ENCODE results near the gene CNTNAP2.

Gene CNTNAP2

DNA sequence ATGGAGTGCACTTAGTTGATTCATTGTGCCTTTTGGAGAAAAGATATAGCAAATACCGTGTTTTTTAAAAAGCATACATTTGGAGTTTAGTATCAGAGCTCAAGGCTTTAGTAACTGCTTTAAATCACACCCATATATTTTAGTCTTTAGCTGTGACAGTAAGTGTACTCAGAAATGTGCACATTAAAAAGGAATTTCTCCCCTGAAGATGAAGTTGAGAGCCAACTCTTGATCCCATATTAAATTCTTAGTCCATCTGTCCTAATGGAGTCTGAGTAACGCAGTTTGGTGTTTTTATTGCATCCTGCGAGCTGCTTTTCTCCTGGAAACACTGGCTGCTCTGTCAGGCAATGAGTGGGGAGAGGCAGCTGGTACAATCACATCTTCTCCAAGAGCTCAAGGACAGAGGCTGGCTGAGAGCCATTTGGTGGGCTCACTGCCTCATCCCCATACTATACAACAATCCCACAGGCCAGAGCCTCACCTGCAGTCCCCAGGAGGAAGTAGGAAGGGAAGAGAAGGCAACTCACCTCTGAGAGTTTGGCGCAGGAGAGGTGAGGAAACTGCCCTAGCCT is 2000.3 kb downstream of the CNTNAP2 start:
- Histone ChIP-seq H3K36me3 (no peaks in the 10 kb centered on the region), H3K4me3 (no peak overlapping the region), H3K27me3 (no peaks in the 10 kb centered on the region), H3K9ac (no peak overlapping the region), H3K9me3 (no peaks in the 10 kb centered on the region), H3K4me1 (peaks cover 24% of the 10 kb centered on the region), H3K27ac (no peak overlapping the region), H4K20me1 (no peaks in the 10 kb centered on the region), H3K4me2 (no peak overlapping the region)
- TF ChIP-seq Cebpa-rat (IDR thresholded peaks at IDR 0.05): no peak

DNA sequence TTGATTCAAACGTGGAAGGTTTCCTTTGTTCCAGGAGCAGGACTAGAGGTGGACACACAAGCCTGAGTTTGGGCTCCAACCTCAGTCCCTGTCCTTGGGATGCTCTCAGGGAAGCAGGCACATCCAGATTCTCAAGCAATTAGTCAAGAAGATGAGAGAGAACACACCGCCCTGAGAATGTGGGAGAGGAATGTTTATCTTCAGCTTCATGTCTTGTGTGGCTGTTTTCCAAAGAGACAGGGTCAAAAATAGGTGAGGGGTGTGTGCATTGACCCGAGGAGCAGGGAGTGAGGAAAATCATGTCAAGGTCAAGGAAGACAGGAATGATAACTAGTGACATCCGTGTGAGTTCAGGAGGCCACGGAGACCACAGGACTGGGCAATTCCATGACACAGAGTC is 2001.8 kb downstream of the CNTNAP2 start:
- Histone ChIP-seq H3K4me2 (no peak overlapping the region), H3K27me3 (no peaks in the 10 kb centered on the region), H4K20me1 (no peaks in the 10 kb centered on the region), H3K4me3 (no peak overlapping the region), H3K4me1 (peaks cover 38% of the 10 kb centered on the region), H3K9ac (no peak overlapping the region), H3K9me3 (no peaks in the 10 kb centered on the region), H3K27ac (no peak overlapping the region), H3K36me3 (no peaks in the 10 kb centered on the region)
- TF ChIP-seq Cebpa-rat (IDR thresholded peaks at IDR 0.05): no peak

DNA sequence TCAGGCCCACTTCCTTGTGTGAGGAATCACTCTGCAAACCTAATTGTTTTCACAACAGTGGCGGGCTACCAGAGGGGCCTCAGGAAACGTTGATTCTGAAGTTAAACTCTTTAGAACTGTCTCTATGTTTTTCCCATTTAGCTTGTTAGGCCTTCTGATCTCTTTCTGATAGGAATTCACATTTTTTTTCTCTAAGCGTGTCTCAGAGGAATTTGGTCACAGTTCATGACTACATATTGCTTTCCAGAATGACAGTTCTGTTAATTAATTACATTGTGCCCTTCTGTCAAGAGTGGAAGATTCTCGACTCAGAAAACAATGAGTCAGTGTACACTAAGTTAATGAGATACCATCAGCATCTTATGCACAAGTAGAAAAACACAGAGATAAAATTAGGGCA is 2004.8 kb downstream of the CNTNAP2 start:
- TF ChIP-seq Cebpa-rat (IDR thresholded peaks at IDR 0.05): no peak

DNA sequence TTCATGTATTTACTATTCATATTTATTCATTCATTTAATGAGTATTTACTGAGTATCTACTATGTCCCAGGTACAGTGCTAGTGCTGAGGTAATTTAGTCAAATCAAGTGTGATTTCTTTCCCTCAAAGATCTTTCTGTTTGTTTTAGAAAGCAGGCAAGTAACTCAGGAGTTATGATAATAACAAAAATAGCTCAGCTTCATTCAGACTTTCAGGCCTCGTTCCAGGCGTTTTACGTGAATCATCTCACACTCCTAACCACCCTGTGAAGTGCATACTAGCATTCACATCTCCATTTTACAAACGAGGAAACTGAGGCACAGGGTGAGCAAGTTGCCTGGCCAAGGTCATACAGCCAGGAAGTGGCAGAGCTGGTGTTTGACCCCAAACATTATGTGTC is 2005.2 kb downstream of the CNTNAP2 start:
- no peaks in the 10 kb centered on the region for H3K27me3 ChIP-seq
- H3K9me3 ChIP-seq: peaks cover 9% of the 10 kb centered on the region
- H3K9ac ChIP-seq: no peak overlapping the region
- no peaks in the 10 kb centered on the region for H4K20me1 ChIP-seq
- no peak for TF ChIP-seq Cebpa-rat (IDR thresholded peaks at IDR 0.05)
- no peak overlapping the region for H3K27ac ChIP-seq
- peak overlapping the region; percentile 24; the same call in 1 of the 2 replicates for H3K4me2 ChIP-seq
- H3K4me3 ChIP-seq: no peak overlapping the region
- no peaks in the 10 kb centered on the region for H3K36me3 ChIP-seq
- peaks cover 34% of the 10 kb centered on the region for H3K4me1 ChIP-seq

More for the DNA sequence above, 2004.8 kb downstream of the CNTNAP2 start:
- no peaks in the 10 kb centered on the region for H3K36me3 ChIP-seq
- H4K20me1 ChIP-seq: no peaks in the 10 kb centered on the region
- H3K9me3 ChIP-seq: peaks cover 5% of the 10 kb centered on the region
- no peak overlapping the region for H3K4me3 ChIP-seq
- no peak overlapping the region for H3K27ac ChIP-seq
- peak overlapping the region; percentile 24; the same call in 1 of the 2 replicates for H3K4me2 ChIP-seq
- no peaks in the 10 kb centered on the region for H3K27me3 ChIP-seq
- peaks cover 34% of the 10 kb centered on the region for H3K4me1 ChIP-seq
- no peak overlapping the region for H3K9ac ChIP-seq

DNA sequence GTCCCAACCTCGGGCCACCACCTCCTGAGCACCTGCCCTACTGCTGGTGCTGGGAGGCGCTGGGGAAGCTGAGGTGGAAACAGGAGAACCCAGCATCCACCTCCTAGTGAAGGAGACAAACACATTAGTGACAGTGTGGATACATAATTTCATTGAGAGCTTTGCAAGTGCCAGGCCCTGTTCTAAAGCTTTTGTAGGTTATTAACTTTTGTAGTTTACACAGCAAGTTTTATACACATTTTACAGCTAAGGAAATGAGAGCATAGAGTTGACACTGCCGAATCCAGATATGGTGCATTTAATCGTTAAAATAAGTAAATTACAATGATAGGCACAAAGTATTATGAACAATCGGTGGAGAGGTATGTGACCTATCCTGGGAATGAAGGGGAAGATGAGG is 2007.9 kb downstream of the CNTNAP2 start:
- H4K20me1 ChIP-seq: no peaks in the 10 kb centered on the region
- no peaks in the 10 kb centered on the region for H3K36me3 ChIP-seq
- peaks cover 15% of the 10 kb centered on the region for H3K9me3 ChIP-seq
- H3K27me3 ChIP-seq: no peaks in the 10 kb centered on the region
- no peak overlapping the region for H3K4me3 ChIP-seq
- H3K4me1 ChIP-seq: peaks cover 34% of the 10 kb centered on the region
- no peak overlapping the region for H3K9ac ChIP-seq
- no peak for TF ChIP-seq Cebpa-rat (IDR thresholded peaks at IDR 0.05)
- no peak overlapping the region for H3K27ac ChIP-seq
- H3K4me2 ChIP-seq: no peak overlapping the region

DNA sequence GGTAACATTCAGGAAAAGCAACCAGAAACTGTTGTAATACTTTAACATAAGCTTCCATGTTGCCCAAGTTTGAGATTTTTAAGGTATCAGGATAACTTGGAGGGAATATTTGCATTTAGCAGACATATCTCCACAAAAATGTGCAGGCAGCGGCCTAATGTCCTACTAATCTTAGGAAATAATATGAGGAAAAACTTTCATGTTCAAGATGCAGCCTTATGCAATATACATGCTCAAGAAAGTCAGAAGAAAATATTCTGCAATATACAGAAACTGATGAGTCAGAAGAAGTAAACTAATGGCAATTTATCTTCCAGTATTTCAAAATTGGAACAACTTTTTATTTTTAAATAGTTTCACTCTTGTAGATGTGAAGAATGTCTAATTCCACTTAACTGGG is 2010.8 kb downstream of the CNTNAP2 start:
- no peaks in the 10 kb centered on the region for H3K27me3 ChIP-seq
- H3K27ac ChIP-seq: no peak overlapping the region
- no peaks in the 10 kb centered on the region for H3K36me3 ChIP-seq
- no peak for TF ChIP-seq Cebpa-rat (IDR thresholded peaks at IDR 0.05)
- H3K9me3 ChIP-seq: peaks cover 23% of the 10 kb centered on the region
- H3K4me3 ChIP-seq: no peak overlapping the region
- no peaks in the 10 kb centered on the region for H4K20me1 ChIP-seq
- no peak overlapping the region for H3K4me2 ChIP-seq
- peaks cover 14% of the 10 kb centered on the region for H3K4me1 ChIP-seq
- no peak overlapping the region for H3K9ac ChIP-seq

DNA sequence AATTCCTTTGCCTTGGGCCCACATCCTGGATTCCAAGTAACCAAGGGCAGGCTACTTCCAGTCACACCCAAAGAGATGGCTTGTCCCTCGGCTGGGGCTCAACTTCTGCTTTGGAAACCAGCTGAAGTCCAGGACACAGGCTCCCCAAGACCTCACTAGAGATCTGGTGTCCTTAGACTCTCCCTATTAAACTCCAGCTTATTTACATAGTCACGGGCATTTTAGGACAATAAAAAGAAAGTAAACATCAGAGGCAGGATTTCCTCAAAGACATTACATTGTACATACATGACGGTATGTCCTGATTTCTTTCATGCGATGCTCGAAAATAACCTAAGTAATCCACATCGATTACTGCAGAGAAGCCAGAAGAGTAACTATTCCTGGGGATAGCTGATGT is 2012.4 kb downstream of the CNTNAP2 start:
- Histone ChIP-seq H3K36me3 (no peaks in the 10 kb centered on the region), H3K4me3 (no peak overlapping the region), H4K20me1 (no peaks in the 10 kb centered on the region), H3K27ac (no peak overlapping the region), H3K9me3 (peaks cover 25% of the 10 kb centered on the region), H3K4me2 (no peak overlapping the region), H3K9ac (no peak overlapping the region), H3K4me1 (peaks cover 10% of the 10 kb centered on the region), H3K27me3 (no peaks in the 10 kb centered on the region)
- no peak for TF ChIP-seq Cebpa-rat (IDR thresholded peaks at IDR 0.05)

DNA sequence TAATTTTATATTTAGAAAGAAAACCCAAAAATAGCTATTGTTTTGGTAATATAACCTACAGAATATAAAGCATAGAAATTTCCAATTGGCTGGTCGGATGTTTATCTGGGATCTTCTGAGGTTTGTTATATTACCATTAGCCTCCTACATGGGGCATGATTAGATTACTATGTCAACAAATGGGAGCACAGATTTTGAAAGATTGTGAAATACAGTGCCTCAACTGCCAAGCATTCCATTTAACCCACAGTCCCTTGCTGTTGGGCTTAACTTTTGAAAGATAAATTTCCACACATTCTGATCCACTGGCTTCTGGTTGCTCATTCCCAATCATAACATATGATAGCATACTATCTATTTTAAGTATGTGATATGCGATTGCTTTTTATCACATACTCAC is 2018.5 kb downstream of the CNTNAP2 start:
- Histone ChIP-seq H3K4me1 (peaks cover 45% of the 10 kb centered on the region), H3K27me3 (no peaks in the 10 kb centered on the region), H3K27ac (no peak overlapping the region), H3K4me3 (no peak overlapping the region), H3K4me2 (no peak overlapping the region; the same call in 1 of the 2 replicates), H4K20me1 (no peaks in the 10 kb centered on the region), H3K9ac (no peak overlapping the region), H3K36me3 (no peaks in the 10 kb centered on the region; the same call in 1 of the 2 replicates), H3K9me3 (peaks cover 28% of the 10 kb centered on the region)
- TF ChIP-seq Cebpa-rat (IDR thresholded peaks at IDR 0.05): no peak

DNA sequence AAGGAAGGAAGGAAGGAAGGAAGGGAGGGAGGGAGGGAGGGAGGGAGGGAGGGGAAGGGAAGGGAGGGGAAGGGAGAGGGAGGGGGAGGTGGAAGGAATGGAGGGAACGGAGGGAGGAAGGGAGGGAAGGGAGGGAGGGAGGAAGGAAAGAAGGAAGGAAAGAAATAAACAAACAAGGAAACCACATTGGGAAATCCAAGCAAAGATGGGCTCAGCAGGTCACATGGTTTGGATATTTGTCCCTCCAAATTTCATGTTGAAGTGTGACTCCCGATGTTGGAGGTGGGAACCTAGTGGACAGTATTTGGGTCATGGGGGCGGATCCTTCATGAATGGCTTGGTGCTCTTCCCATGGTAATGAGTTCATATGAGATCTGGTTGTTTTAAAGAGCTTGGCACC is 2019.4 kb downstream of the CNTNAP2 start:
- Histone ChIP-seq H3K27me3 (no peaks in the 10 kb centered on the region), H3K9ac (no peak overlapping the region), H3K9me3 (peaks cover 34% of the 10 kb centered on the region), H4K20me1 (no peaks in the 10 kb centered on the region), H3K36me3 (no peaks in the 10 kb centered on the region; the same call in 1 of the 2 replicates), H3K4me3 (no peak overlapping the region), H3K4me1 (peaks cover 45% of the 10 kb centered on the region), H3K27ac (no peak overlapping the region), H3K4me2 (no peak overlapping the region)
- TF ChIP-seq Cebpa-rat (IDR thresholded peaks at IDR 0.05): no peak

DNA sequence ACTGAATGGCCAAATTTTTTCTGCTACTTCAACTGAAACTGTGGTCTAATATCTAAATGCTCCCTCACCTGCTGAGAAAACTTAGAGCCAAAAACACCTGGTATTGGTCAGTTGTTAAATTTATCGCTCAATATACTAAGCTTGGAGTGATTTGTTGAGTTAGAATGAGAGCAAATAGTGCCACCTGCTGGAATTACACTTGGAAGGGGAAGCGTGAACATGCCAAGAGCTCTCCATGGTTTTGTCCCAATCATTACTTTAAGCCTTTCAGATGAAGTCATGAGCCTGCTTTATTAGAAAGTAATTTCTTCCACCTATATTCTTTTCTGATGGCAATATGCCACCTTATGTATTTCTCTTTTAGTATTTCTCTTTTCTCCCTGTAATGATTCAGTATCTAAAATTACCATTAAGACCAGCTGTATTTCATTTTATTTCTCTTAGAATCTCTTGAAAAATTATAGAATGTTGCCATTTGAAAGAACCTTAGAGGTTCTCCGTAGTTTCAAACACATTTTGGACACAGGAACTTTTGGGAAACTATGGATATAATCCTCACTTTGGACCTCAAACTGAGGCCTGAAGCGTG is 2026.2 kb downstream of the CNTNAP2 start:
- TF ChIP-seq Cebpa-rat (IDR thresholded peaks at IDR 0.05): no peak
- H3K9me3 ChIP-seq: peaks cover 14% of the 10 kb centered on the region
- H3K27ac ChIP-seq: no peak overlapping the region
- peaks cover 32% of the 10 kb centered on the region for H3K4me1 ChIP-seq
- H3K4me2 ChIP-seq: peak overlapping the region; percentile 32
- H3K9ac ChIP-seq: no peak overlapping the region
- H3K27me3 ChIP-seq: no peaks in the 10 kb centered on the region
- no peaks in the 10 kb centered on the region for H3K36me3 ChIP-seq
- H3K4me3 ChIP-seq: no peak overlapping the region
- H4K20me1 ChIP-seq: no peaks in the 10 kb centered on the region
